HG02852 (cell line): ENCODE results near the gene ANKIB1.

Experiments used
- ATAC-seq: cut with Tn5 transposase; IDR thresholded peaks from one replicate; pipeline ENCODE4 v1.9.1; 2021; ENCODE audit warnings: mild to moderate bottlenecking, moderate library complexity; ENCODE audit not compliant: unreplicated experiment

Gene ANKIB1

DNA sequence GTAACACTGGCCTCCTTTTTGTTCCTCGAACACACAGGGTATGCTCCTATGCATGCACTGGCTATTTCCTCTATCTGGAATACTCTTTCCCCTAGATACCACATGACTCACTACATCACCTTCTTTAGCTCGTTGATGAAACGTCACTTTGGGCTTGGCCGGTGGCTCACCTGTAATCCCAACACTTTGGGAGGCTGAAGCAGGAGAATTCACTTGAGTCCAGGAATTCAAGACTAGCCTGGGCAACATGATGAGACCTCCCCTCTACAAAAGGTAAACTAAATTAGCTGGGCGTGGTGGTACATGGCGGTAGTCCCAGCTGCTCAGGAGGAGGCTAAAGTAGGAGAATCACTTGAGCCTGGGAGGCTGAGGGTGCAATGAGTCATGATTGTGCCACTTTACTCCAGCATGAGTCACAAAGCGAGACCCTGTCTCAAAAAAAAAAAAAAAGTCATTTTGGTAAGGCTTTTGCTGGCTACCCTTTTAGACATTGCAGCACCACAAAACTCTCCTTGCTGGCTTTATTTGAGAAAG, 14.5 kb downstream of the ANKIB1 start:
- ATAC-seq: no peak

DNA sequence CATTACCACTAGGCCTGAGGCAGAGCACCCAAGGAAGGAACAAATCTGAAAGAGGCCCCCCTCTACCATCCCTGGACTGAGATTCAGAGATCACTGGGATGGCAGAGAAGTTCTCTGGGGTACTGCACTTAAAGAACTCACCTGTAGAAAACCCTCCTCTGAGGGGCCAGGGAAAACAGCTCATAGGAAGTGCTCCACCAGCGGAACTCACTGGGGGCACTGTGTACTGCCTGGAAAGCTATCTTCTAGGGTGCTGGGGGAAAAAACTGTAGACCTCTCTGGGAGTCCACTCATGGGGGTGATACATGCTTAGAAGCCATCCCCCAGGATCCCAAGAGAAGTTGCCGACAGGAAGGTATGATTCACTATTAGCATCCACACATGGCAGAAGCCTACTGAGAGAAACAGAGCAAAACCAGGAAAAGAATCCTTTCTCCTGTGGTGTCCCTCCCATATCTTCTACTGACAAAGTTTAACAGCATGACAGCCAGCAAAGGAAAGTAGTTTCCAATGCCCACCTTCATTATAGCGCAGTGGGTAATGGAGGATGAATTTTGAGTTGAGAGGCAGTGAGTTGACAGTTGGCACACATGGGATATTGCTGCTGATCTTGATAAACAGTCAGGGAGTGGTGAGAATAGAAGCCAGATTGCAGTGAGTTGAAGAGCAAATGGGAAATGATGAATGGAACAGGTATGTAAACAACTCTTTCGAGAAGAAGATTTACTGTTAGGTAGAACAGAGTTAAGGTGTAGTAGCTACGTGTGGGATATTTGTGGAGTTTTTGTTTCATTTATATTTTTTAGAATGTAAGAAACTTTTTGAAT, 20.9 kb downstream of the ANKIB1 start:
- ATAC-seq: no peak

DNA sequence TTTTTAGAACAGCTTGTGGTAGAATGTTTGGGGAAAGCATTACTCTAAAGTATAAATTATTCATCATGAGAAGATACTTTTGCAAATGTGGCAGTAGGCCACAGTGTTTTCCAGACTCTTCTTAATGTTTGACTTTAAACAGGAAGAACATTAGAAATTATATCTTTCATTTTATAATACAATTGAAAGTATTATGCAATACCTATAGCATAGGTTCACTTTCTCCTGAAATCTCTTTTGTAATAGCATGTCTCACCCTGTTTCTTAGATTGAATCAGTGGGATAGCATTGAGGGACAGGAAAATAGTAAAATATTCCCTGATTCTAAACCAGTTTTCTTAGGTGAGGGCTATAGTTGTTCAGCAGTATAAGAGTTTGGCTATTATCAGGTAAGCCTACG, 23.1 kb downstream of the ANKIB1 start:
- ATAC-seq: no peak

DNA sequence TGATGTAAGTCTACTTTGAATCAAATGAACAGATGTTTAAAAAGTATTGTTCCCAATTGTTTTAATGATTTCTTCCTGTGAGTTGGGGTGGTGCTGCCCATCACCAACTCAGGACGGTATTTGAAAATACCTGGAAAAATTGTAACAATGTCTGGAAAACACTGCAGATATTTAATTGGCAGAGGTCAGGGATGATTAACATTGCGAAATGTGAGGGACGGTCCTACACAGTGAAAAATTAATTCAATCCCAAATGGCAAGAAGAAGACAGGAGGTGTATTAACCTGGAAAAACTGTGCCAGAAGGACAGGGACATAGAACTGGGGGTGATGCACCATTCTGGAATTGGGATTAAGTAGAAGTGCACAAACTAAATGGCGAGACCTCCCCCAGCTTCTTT, 29.6 kb downstream of the ANKIB1 start:
- ATAC-seq: no peak

DNA sequence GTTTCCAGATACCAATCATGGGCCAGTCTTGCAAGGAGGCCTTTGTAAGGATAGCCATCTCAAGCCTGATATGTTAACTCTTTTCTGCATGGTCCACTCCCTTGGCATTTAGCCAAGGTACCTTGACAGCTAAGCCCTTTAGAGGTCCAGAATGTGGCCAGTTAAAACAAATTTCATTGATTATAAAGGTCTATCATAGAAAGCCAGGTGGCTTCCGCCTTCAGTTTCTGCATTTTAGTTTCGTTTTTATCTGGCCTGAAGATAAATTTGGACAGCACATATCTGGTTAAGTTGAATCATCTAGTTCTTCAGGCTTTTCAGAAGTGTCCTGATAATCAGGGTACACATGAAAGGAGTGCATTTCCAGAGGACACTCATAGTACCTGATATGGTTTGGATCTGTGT, 30.7 kb downstream of the ANKIB1 start:
- ATAC-seq: peak; percentile 93

DNA sequence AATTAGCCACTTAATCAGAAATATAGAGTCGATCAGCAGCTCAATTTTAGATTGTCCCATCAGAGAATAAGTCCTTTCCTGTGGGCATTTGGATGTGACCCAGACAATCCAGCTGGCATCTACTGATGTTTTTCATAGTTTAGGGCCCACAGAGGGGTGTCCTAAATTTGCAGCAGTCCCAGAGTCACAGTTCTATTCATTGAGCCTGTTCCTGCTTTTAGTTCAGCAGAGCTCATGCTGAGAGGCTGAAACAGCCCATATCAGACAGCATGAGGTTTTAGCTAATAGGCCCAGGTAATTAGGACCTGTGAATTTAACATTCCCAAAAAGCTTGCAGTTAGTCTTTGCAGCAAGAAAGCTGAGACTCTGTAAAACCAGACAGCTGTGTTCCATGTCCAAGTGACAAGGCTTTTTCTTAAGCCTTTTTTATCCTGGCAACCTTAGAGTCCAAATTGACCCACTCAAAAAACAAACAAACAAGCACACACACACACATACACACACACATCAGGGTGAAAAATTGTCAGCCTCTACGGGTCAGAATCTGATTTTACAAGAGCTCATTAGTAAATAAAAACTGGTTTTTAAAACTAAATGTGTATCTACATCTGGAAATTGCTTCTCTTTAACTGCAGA, 33.7 kb downstream of the ANKIB1 start:
- ATAC-seq: no peak

DNA sequence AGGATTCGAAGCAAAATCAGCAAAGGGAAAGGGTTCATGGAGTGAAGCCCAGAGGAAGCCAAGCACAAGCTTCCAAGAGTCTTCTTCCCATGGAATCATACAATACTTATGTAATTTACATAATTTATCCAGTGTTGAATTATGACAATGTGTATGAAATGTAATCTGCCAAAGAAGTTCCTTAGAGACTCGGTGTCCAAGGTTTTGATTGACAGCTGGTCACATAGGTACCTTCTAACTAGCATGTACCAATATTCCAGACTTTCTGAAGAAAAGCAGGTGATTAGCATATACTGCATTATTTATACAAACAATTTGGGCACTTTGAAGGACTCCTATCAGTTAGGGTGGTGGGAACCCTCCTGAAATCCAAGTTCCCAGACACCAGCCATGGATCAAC, 35.3 kb downstream of the ANKIB1 start:
- ATAC-seq: no peak

DNA sequence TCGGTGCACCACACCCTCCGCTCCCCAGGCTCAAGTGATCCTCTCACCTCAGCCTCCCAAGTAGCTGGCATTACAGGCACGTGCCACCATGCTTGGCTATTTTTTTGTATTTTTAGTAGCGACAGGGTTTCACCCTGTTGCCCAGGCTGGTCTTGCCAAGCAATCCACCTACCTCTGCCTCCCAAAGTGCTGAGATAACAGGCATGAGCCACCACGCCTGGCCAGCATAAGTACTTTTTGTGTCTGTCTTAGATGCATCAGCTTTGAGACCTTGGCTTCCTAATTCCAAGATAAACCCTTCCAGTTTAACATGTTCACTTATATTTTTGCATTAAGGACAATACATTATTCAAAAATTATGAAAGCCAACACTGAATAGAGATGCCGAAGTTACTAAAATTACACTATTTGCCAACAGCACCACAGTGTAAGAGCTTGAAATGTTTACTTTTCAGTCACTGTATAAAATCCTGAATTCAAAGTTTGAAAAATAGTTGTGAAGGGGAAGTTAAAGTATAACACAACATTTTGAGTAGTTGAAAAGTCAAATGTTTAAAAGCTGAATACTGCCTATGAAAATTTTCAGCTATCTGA, 36.5 kb downstream of the ANKIB1 start:
- ATAC-seq: no peak

DNA sequence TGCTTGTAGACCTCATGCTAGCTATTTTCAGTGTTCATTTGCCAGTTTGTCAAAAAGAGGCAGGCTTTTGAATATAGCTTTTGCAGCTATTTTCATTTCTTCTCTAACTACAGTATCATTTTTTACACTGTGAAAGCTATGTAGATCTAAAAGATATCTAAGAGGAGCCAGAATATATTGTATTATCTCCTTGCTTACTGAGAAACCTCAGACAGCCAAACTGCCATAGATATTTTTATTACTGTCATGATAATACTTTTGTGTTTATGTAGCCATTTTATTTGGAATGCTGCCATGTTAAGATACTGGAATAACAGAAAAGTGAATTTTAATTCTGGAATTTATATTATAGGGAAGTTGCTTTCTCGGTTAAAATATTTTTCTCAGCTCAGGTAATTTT, 37.2 kb downstream of the ANKIB1 start:
- no peak for ATAC-seq

DNA sequence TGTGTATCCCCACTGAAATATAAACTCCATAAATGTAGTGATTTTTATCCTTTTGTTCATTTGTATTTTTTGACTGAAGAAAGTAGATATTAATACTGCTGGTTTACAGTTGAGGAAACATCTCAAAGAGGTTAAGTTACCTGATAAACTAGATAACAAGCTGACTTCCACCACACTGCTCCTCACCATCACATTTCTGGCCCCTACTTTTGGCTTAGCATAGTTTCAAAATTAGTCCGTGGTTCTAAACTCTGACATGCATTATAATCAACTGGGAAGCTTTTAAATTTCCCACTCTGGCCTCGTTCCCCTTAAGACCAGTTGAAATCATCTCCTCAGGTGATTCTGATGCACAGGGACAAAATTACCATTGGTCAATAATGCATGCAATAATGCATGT, 43.5 kb downstream of the ANKIB1 start:
- ATAC-seq: peak; percentile 44

DNA sequence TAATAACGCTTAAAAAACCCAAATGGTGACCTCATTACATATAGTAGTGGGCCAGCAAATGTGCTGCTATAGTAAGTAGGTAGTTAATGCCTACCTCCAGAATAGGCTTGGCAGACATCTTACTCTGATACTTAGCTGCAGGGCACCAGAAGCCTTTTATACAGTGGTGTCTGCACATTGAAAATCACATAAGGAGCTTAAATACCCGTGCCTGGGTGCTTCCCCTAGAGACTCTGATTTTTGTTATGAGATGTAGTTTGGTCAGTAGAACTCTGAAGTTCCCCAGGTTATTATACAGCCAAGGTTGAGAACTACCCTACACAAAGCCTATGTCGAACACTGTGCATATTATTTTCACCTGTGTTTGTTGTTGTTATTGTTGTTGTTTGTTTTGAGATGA, 47.2 kb downstream of the ANKIB1 start:
- no peak for ATAC-seq

DNA sequence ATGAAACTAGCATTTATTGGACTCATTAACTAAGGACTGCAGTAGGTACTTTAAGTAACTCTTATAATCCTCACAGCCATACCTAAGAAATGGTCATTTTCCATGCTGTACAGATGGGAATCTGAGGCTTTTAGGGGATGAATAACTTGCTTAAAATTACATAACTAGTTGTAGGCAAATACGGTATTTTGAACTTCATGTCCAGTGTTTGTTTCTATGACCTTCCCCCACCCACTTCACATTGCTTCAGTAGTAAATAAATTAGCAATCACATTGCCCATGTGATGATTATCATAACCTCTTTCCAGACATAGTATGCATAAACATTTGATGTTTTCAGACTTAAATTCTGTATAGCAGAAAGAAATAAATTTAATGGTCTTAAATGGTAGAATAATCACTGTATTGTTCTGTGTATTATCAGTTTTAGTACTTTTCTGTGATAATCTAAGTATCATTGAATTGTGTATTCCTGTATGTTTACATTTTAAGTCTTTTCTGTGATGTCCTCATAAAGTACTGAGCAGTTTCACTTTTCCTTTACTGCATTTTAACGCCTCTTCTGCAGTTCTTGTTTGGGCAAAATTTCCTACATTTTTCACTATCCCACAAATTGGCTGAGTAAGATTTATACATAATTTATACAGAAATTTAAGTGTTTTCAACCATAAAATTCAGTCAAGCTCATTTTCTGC, 48.3 kb downstream of the ANKIB1 start:
- ATAC-seq: no peak

DNA sequence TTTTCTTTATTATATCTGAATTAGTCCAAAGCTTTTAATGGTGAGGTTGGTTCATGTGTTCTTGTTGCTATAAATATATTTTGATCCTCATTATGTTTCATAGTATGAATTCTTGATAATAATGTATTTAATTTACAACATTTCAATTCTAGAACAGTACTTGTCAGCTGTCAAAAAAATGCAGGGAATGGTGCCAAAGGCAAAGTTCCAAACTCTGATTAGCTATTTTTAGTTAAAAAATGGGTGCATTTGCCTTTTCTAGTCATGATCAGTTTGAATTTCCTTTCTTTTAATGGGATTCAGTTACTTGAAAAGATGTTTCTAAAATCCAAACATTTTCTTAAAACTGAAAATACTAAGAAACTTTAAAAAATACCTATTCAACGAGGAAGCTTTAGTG, 49.6 kb downstream of the ANKIB1 start:
- ATAC-seq: no peak

DNA sequence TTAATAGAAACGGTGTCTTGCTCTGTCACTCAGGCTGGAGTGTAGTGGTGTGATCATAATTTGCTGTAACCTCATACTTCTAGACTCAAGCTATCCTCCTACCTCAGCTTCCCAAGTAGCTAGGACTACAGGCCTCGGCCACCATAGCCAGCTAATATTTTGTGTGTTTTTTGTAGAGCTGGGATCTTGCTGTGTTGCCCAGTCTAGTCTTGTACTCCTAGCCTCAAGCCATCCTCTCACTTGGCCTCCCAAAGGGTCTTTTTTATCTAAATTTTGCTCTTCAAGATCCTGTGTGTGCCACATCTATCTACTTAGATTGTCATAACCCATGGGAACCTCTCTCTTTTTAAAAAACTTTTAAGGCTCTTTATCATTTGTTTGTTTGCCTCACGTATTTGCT, 50.5 kb downstream of the ANKIB1 start:
- ATAC-seq: no peak

DNA sequence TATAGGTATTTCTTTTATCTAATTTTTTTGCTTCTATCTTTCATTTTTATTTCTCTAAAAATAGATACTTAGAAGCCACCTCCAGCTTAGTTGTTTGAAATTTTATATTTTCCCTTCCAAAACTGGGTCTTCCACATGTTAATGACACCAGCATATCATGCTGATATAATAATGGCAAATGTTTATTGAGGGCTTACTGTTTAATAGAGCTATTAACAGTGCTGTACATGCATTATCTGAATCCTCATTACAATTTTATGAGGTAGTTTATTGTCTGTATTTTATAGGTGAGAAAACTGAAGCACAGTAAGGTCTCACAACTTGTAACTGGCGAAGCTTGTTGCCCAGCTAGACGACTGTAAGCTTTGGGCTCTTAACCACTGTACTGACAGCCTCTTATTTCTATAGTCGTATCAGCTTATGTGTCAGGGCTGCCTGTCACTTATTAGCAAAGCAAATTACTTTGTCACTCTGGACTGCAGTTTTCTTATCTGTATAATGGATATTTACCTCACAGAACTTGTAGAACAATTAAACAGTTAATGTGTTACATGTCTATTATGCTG, 51.2 kb downstream of the ANKIB1 start:
- no peak for ATAC-seq

DNA sequence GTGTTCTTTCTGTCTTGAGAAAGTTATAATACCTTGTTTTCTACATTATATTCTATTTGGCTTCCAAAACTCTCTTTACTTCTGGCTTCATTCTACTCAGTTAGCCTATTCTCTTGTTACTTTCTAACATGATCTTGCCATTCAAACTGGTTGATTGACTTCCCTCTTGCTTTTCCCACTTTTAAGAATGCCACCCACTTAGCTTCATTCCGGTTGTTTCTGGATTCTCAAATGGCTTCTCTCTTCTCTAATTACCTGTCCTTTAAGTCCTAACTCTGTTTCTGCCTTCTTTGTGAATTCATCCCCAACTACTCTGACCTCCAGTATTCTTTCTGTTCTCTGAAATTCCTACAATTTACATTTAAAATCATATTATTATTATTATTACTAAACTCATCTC, 52.0 kb downstream of the ANKIB1 start:
- ATAC-seq: no peak

DNA sequence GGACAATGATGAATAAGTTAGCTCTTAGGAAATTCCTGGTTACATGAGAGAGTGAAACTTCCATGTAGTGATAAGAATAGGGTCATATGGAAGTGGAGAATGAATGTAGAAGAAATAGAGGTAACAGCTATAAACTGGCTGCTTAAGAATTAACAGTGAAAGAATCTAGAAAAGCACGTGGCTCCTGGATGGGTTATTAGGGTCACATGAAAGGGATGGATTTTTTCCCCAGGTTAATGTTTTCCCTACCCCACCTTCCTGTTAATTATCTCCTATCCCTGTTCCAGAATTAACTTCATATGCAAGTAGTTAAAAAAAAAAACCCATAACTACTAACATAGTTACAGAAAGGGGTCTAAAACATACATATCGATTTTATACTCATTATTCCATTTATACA, 58.0 kb downstream of the ANKIB1 start:
- no peak for ATAC-seq

DNA sequence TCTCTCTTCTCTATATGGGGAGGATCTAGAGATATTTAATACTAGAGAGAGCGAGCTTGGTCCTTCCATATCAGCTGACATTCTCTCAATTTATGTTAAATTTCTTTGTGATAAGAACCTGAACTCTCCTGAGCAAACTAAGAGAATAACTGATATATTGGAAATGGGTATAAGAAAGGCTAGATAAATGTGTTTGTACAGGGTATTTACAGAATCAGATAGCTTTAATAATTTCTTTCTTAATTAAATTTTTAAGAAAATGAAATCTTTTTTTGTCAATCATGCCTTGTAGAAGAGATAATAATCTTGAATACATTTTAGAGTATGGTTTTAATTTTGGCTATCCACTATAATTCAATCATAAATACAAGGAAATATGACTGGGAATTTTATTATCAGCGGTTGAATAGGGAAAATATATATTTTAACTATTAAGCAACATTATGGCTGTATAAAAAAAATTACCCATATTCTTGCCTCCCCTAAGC, 58.7 kb downstream of the ANKIB1 start:
- ATAC-seq: no peak

DNA sequence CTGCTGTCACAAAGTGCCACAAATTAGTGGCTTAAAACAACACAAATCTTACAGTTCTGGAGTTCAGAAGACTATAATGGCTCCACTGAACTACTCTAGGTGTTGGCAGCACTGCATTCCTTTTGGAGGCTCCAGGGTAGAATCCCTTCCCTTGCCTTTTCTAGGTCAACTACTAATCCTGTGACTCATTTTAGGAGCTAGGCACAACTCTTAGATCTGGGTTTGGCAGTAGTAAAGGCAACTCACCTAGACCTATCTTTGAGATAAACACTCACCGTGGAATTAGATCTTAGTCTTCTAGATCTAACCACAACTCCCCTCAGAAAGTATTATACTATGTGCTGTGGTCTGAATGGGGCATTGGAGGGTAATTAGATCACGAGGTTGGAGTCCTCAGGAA, 60.4 kb downstream of the ANKIB1 start:
- ATAC-seq: no peak

DNA sequence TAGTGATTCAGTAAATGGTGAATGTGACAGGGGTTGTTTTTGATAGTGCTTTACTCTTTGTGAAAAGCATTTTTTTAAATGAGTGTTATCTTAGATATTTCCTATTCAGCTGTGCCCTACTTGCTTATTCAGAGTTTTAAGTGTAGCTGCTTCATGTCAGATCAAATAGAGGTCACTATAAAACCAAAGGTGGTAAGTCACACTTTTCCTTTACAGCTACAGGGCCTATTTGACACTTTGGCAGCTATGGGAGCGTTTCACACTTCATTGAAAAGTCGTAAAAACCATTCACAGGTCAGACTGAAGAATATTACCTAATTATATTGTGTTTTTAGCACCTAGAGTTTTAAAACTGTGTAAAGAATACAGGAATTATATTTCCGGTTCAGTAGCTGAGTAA, 67.3 kb downstream of the ANKIB1 start:
- no peak for ATAC-seq

DNA sequence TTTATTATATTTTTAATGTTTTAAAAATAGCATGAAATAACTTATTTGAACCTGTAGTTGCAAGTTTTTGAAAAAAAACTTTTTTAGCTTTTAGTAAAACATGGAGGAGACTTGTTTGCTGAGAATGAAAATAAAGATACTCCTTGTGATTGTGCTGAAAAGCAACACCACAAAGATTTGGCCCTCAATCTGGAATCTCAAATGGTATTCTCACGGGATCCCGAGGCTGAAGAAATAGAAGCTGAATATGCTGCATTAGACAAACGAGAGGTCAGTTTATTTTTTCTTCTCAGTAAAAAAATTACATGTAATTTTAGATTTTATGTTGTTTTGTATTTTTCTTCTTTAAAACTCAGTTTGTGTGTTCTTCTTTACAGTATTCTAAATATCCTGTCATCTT, 73.5 kb downstream of the ANKIB1 start:
- ATAC-seq: no peak
